Activated CD8-positive, alpha-beta memory T cell treated with anti-CD3 and anti-CD28 coated beads for 4 hours (primary cell): ENCODE data around the gene RALGPS1.
A peak's percentile ranks its signal among the peaks of the same experiment; 100 is the strongest.
"Not testable (repeated sequence)": the region's sequence is repeated elsewhere in the genome, so short reads cannot be mapped to it uniquely, and the experiment has no call there.

Experiments
- DNase-seq, 2 donors: peaks; one replicate each; pipeline ENCODE4 v3.0.0-alpha.2; 2020; ENCODE audit warnings: low read depth in 2 of 2

Gene RALGPS1

DNA sequence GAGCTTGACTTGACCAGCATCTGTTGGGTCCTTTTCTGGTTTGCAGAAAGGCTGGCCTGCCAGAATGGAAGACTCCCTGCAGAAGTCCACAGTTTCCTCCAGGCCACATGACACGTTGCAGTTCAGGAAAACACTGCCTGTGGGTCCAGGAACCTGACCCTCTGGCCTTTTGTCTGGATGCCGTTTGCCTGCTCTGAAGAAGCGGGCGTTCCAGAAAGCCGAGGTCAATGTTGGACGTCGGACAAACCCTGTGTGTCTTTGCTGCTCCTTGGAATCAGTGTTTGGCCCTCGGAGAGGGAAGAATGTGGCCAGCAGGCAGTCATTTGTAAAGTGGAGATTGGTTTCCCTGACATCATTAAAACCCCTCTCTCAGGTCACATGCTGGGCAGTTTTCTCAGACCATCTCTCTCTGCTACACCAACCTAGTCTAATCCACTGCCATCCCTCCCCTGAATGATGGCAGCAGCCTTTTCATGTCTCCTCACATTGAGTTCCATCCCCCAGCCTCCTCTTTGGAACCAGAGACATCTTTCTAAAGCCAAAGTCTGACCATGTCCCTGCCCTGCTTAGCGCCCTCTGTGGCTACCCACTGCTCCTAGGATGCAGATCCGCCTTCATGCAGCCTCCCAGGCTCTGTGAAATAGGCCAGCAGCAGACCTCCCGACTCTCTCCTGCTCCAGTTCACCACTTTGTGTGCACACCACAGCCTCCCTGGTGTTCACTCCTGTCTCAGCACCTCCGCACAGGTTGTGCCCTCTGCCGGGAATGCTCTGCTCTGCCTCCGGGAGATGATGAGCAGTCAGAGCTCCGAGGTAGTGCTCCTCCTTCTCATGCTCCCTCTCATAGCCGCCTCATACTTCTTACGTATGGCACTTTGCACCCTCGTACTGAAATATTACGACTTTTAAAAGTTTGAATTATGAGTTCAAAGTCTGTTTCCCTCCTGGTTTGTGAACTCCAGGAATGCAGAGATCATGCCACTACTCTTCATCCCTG lies 75.6 kb downstream of the RALGPS1 start:
- no peak for DNase-seq

- DNase-seq, result no peak
Measured at GRCh38 chr9:126991183-126991582, 76.6 kb downstream of the RALGPS1 start.

DNA sequence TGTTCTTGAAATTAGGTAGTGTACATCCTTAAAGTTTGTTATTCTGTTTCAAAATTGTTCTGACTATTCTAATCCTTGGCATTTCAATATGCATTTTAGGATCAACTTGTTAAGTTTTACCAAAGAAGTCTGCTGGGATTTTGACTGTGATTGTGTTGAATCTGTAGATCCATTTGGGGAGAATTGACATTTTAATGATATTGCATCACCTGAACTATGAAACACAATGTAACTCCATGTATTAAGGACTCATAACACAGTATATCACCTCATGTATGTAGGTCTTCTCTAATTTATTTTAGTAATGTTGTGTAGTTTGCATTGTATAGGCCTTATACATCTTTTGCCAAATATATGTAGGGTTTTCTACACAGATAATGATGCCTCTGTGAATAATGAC lies 77.8 kb downstream of the RALGPS1 start:
- no peak for DNase-seq

- no peak for DNase-seq
Measured at GRCh38 chr9:126999315-127000068, 84.9 kb downstream of the RALGPS1 start.

GRCh38 chr9:127004946-127005769 lies 90.6 kb downstream of the RALGPS1 start:
- DNase-seq, result peak; percentile 33 to 60

DNA sequence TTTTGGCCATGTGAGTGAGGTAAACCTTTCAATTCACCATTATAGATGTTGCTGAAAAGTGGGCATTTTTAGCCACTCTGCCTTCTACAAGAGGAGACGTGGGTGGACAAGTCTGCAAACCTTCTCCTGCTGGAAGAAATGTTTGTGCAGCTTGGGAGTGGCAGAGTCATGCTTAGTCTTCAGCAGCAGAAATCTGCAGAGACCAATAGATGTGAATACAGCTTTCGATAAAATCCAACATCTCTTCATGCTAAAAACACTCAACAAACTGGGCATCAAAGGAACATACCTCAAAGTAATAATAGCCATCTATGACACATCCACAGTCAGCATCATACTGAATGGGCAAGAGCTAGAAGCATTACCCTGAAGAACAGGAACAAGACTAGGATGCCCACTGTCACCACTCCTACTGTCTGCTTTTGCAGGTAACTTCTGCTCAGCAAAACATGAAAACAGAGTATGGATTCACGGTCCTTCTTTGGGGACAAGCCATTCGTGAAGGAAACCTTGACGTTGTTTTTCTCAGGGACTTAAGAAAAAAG lies 91.3 kb downstream of the RALGPS1 start:
- DNase-seq, result no peak

- DNase-seq, result no peak
Measured at GRCh38 chr9:127007638-127008037, 93.1 kb downstream of the RALGPS1 start.

DNA sequence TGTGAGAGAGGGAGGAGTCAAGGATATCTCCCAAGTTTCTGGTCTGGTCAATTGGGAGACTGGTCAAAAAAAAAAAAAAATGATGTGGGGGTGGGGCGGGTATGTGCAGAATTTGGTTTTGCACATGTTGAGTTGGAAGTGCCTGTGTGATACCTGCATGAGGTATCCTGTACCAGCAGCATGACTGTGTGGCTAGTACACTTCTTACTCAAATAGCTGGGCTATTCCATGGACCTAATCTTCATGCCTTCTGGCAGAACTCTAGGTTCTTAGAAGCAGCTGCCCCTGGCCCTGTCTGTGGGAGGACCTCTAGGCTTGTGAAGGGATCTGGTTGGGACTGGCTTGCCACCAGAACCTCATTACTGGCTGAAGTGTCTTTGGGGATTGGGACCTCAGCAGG lies 93.5 kb downstream of the RALGPS1 start:
- DNase-seq, result no peak

- DNase-seq, result no peak
Measured at GRCh38 chr9:127011772-127012171, 97.2 kb downstream of the RALGPS1 start.

DNA sequence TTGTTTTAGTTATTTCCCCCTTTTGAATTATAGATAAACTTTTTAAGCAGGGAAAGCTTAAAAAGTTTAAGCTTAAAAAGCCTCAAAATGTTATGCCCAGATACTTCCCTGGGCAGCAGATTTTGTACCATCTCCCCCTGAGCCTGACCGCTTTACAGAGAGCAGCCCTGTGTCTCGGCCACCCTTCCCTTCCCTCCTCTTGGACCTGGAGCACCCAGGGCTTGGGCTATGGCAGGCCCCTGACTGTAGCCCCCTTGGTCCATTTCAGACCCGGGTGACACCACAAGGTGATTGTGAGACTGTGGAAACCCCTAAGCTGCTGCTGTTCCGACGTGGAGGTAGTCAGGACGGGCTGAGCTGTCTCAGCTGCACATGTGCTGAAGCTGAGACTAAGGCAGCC lies 97.7 kb downstream of the RALGPS1 start:
- DNase-seq, result no peak

- DNase-seq, result no peak
Measured at GRCh38 chr9:127013597-127013996, 99.0 kb downstream of the RALGPS1 start.

- DNase-seq, result no peak
Measured at GRCh38 chr9:127014216-127014909, 99.8 kb downstream of the RALGPS1 start.

DNA sequence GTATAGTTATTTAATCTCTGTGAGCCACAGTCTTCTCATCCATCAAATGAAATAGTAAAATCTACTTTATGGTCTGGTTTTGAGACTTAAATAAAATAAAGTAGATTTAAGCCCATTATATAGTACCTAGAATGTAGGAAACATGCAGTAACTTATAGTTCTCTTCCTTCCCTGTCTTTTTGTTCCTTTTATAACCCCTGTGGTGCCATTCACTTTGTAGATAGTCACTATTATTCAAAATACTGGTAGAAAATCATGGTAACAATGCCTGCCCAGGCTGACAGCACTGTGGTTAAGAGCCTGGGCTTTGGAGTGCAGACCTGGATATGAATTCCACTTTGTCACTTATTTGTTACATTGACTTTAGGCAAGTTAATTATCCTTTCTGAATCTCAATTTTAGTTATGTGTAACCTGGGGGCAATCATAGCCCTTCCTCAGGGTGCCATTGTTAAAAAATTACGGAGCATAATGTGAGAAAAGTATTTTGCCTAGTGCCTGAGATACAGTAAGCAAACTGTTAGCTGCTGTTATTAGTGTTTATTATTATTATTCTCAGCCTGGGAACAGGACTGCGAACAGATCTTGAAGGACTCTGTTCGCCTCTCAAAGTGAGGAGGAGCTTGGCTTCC lies 100.4 kb downstream of the RALGPS1 start:
- no peak for DNase-seq

- no peak for DNase-seq
Measured at GRCh38 chr9:127015921-127016512, 101.4 kb downstream of the RALGPS1 start.

DNA sequence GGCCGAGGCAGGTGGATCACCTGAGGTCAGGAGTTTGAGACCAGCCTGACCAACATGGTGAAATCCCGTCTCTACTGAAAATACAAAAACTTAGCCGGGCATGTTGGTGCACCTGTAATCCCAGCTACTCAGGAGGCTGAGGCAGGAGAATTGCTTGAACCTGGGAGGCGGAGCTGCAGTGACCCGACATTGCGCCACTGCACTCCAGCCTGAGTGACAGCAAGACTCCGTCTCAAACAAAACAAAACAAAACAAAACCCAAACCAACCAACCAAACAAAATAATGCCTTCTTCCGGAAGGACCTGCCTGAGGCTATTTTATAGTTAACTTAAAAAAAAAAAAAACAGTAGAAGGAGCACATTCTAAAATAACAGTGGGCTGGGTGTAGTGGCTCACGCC lies 103.4 kb downstream of the RALGPS1 start:
- DNase-seq, result not testable (repeated sequence)

- no peak for DNase-seq
Measured at GRCh38 chr9:127018935-127019334, 104.4 kb downstream of the RALGPS1 start.

GRCh38 chr9:127020036-127020801 lies 105.6 kb downstream of the RALGPS1 start:
- no peak for DNase-seq

GRCh38 chr9:127020802-127021078 lies 106.2 kb downstream of the RALGPS1 start:
- DNase-seq, result no peak

- no peak for DNase-seq
Measured at GRCh38 chr9:127021664-127022363, 107.2 kb downstream of the RALGPS1 start.
